Breast epithelium (tissue), 4 donors: ENCODE results near the gene HM13. TPM values are rescaled to one million over a fixed set of nuclear protein-coding genes. Genes with fewer than 3 reads are reported as not detected.

Source experiments
- DNase-seq, 2 donors: peaks; one replicate each; pipeline ENCODE4 v3.0.0-alpha.2; 2019; ENCODE audit warnings: low spot score in 2 of 2
- H3K27ac ChIP-seq, 2 donors: fragments of 200-600 bp; sonication (generic) in 1 of 2; one replicate each; pipeline ENCODE4 v1.5.1; 2016 to 2019; ENCODE audit warnings: mild to moderate bottlenecking in 1 of 2
- H3K27me3 ChIP-seq, 2 donors: fragments of 200-600 bp; sonication (generic) in 1 of 2; one replicate each; pipeline versions ENCODE4 v1.5.1 to v1.6.0; 2017 to 2019; ENCODE audit warnings: control low read depth in 1 of 2, mild to moderate bottlenecking in 1 of 2
- H3K36me3 ChIP-seq: fragments of 200-600 bp; one replicate; pipeline ENCODE4 v1.5.1; 2019
- H3K4me1 ChIP-seq, 2 donors: fragments of 200-600 bp; sonication (generic); one replicate each; pipeline ENCODE4 v1.5.1; 2016 to 2019; ENCODE audit warnings: control low read depth in 1 of 2
- H3K4me3 ChIP-seq, 3 donors: fragments of 200-600 bp; sonication (generic); 1 replicate in 2 of 3; 2 replicates in 1 of 3; pipeline ENCODE4 v1.5.1; 2016 to 2019; ENCODE audit warnings: mild to moderate bottlenecking in 3 of 3, moderate library complexity in 2 of 3
- H3K9me3 ChIP-seq, 2 donors: fragments of 200-600 bp; sonication (generic) in 1 of 2; one replicate each; pipeline ENCODE4 v1.5.1; 2016 to 2019; ENCODE audit warnings: control low read depth in 1 of 2
- CTCF ChIP-seq, 3 donors: fragments of 450-650 bp; IDR thresholded peaks; one replicate each; pipeline ENCODE4 v1.5.1; 2016 to 2017; ENCODE audit warnings: antibody characterized with exemption in 3 of 3, mild to moderate bottlenecking in 3 of 3, moderate library complexity in 3 of 3
- POLR2A ChIP-seq: fragments of 450-650 bp; IDR thresholded peaks from one replicate; pipeline ENCODE4 v1.6.1; 2016; ENCODE audit warnings: antibody characterized with exemption, mild to moderate bottlenecking, moderate library complexity
- POLR2AphosphoS5 ChIP-seq, 3 donors: sonication (generic); formaldehyde crosslinking; IDR thresholded peaks; one replicate each; pipeline ENCODE4 v1.6.1; 2017; ENCODE audit warnings: antibody characterized with exemption in 3 of 3
- intact Hi-C: fragments of 100-400 bp; cut with DNase I; formaldehyde crosslinking; loops from one replicate; pipeline ENCODE4 v1.15.1; 2023; ENCODE audit warnings: low total_unique reads
- total RNA-seq, 3 donors: library from RNA; depleted of rRNA; stranded (reverse); fragments of >200 nt; gene quantifications; one replicate each; pipeline ENCODE4 v1.1.0, GENCODE V29; 2016

The HM13 gene
- total RNA-seq, 3 donors from 2014 or later = 44.2 to 73.7 (median 53.1) TPM

- intact Hi-C loops = no loop called here
- no peaks in the 10 kb centered on the region for H3K9me3 ChIP-seq
- no peak overlapping the region for H3K27ac ChIP-seq
- no peaks in the 10 kb centered on the region for H3K36me3 ChIP-seq
- H3K4me3 ChIP-seq = no peak overlapping the region
- H3K27me3 ChIP-seq = no peaks in the 10 kb centered on the region
- H3K4me1 ChIP-seq = peaks cover 0 to 3% of the 10 kb centered on the region in 2 donors
- DNase-seq = no peak
- TF ChIP-seq POLR2AphosphoS5 (IDR thresholded peaks at IDR 0.05) = no peak
- TF ChIP-seq POLR2A = no peak
- no peak for TF ChIP-seq CTCF (IDR thresholded peaks at IDR 0.05)
Observed at GRCh38 chr20:31555203-31555775, 41.0 kb downstream of the HM13 start.

- intact Hi-C loops = loop anchor here (1.0 kb wide), 1 partner anchor 54 kb away; no protein-coding TSS in a partner anchor
- Histone ChIP-seq H3K36me3 (no peaks in the 10 kb centered on the region), H3K27ac (peak overlapping the region; percentile 63 to 77), H3K9me3 (no peaks in the 10 kb centered on the region), H3K4me3 (no peak overlapping the region), H3K27me3 (no peaks in the 10 kb centered on the region), H3K4me1 (peaks cover 0 to 9% of the 10 kb centered on the region in 2 donors)
- TF ChIP-seq POLR2A (no peak), POLR2AphosphoS5 (IDR thresholded peaks at IDR 0.05) (no peak), CTCF (IDR thresholded peaks at IDR 0.05) (no peak)
- DNase-seq = no peak
Observed at GRCh38 chr20:31559704-31560093, 45.5 kb downstream of the HM13 start.

GRCh38 chr20:31560094-31560745 is 46.0 kb downstream of the HM13 start:
- no peaks in the 10 kb centered on the region for H3K36me3 ChIP-seq
- intact Hi-C loops = no loop called here
- DNase-seq = peak in 1 of 2 donors; percentile 68
- no peak overlapping the region for H3K4me3 ChIP-seq
- H3K27ac ChIP-seq = peak overlapping the region; percentile 63 to 77
- H3K9me3 ChIP-seq = no peaks in the 10 kb centered on the region
- peaks cover 0 to 9% of the 10 kb centered on the region in 2 donors for H3K4me1 ChIP-seq
- H3K27me3 ChIP-seq = no peaks in the 10 kb centered on the region
- TF ChIP-seq POLR2A = no peak
- TF ChIP-seq POLR2AphosphoS5 (IDR thresholded peaks at IDR 0.05) = peak in 1 of 3 donors; percentile 33
- peak; percentile 71 to 86 (median 81) for TF ChIP-seq CTCF (IDR thresholded peaks at IDR 0.05)

DNA sequence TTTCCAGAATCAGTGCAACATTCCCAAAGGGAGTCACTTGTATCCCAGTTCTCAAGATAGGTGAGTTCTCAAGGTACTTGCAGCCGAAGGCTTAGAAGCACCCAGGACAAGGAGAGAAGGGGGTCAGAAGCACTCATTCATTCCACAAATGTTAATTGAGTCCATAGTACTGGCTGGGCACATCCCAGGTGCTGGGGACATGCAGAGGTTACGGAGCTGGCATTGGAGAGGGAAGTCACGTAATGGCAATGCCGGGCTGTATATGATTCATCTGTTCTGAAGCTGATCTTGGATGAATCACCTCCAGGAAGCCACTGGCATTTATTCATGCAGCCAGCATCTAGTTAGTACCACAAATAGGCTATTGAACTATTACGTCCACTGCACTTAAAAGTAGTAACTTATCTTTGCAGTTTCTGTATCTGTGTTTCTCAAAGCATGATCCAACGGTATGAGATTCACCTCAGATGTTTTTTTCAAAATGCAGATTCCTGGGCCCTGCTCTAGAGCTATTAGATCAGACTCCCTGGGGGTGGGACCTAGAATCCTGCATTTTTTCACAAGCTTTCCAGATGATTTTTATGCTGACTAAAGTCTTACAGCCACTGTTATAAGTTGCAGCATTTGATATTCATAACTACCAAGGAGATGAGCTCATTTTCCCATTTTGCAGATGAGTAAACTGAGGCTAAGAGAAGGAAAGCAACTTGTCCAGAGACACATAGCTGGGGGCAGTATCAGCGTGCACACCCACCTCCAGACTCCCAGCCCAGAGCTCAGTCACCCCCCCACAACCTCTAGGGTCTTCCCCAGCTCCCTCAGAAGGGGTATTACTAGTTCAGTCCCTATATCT is 46.7 kb downstream of the HM13 start:
- TF ChIP-seq POLR2AphosphoS5 (IDR thresholded peaks at IDR 0.05) (no peak), POLR2A (no peak), CTCF (IDR thresholded peaks at IDR 0.05) (no peak)
- Histone ChIP-seq H3K27ac (peak overlapping the region; percentile 63 to 77), H3K27me3 (no peaks in the 10 kb centered on the region), H3K36me3 (no peaks in the 10 kb centered on the region), H3K9me3 (no peaks in the 10 kb centered on the region), H3K4me1 (peaks cover 0 to 9% of the 10 kb centered on the region in 2 donors), H3K4me3 (no peak overlapping the region)
- peak in 1 of 2 donors; percentile 57 for DNase-seq
- intact Hi-C loops = no loop called here

DNA sequence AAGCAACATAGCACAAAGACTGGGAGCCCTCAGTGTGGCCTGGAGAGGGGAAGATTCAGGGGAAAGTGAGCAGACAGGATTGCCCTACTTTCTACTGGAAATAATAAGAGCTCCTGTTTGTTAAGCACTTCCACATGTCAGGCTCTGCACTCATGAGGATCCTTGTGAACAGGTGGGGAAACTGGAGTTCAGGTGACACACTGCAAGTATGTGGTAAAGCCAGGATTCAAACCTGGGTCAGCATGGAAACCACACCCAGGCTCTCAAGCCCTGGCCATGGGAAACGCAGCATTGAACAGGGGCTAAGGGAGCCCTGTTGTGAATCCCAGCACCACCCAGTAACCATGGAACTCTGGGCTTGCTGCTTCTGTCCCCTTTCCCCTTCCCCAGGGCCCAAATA is 48.0 kb downstream of the HM13 start:
- H3K36me3 ChIP-seq = no peaks in the 10 kb centered on the region
- peaks cover 0 to 9% of the 10 kb centered on the region in 2 donors for H3K4me1 ChIP-seq
- intact Hi-C loops = no loop called here
- peak overlapping the region in 1 of 2 donors; percentile 4 for H3K27ac ChIP-seq
- no peak overlapping the region for H3K4me3 ChIP-seq
- TF ChIP-seq CTCF (IDR thresholded peaks at IDR 0.05) (no peak), POLR2A (no peak), POLR2AphosphoS5 (IDR thresholded peaks at IDR 0.05) (no peak)
- DNase-seq = no peak
- H3K27me3 ChIP-seq = no peaks in the 10 kb centered on the region
- H3K9me3 ChIP-seq = no peaks in the 10 kb centered on the region
